ENCODE results near the gene UBE2E2.

Gene UBE2E2

GRCh38 chr3:23198801-23199200, 4.3 kb upstream of the UBE2E2 start:
- DNase-seq = no peak

GRCh38 chr3:23199649-23200048, 3.5 kb upstream of the UBE2E2 start:
- DNase-seq = no peak

GRCh38 chr3:23201154-23201838, 1.8 kb upstream of the UBE2E2 start:
- DNase-seq = no peak

- DNase-seq = peak in 2 of 6 experiments; percentile 53 to 71
Measured at GRCh38 chr3:23202203-23202920, 765 bp upstream of the UBE2E2 start.

- DNase-seq = peak in 2 of 6 experiments; percentile 11 to 17
Measured at GRCh38 chr3:23203708-23204330, 692 bp downstream of the UBE2E2 start.

- DNase-seq = no peak
Measured at GRCh38 chr3:23206366-23206765, 3.2 kb downstream of the UBE2E2 start.

GRCh38 chr3:23209103-23209502, 6.0 kb downstream of the UBE2E2 start:
- DNase-seq = no peak

- no peak for DNase-seq
Measured at GRCh38 chr3:23209747-23210487, 6.8 kb downstream of the UBE2E2 start.

- DNase-seq = no peak
Measured at GRCh38 chr3:23213813-23214212, 10.7 kb downstream of the UBE2E2 start.

GRCh38 chr3:23217872-23218554, 14.9 kb downstream of the UBE2E2 start:
- no peak for DNase-seq

- DNase-seq = no peak
Measured at GRCh38 chr3:23219117-23219516, 16.0 kb downstream of the UBE2E2 start.

GRCh38 chr3:23219552-23219951, 16.4 kb downstream of the UBE2E2 start:
- DNase-seq = no peak

GRCh38 chr3:23221136-23221535, 18.0 kb downstream of the UBE2E2 start:
- DNase-seq = no peak

- no peak for DNase-seq
Measured at GRCh38 chr3:23232016-23232415, 28.9 kb downstream of the UBE2E2 start.

GRCh38 chr3:23232854-23233253, 29.7 kb downstream of the UBE2E2 start:
- DNase-seq = no peak

- no peak for DNase-seq
Measured at GRCh38 chr3:23235264-23235663, 32.1 kb downstream of the UBE2E2 start.

- DNase-seq = no peak
Measured at GRCh38 chr3:23236890-23237289, 33.8 kb downstream of the UBE2E2 start.

- DNase-seq = no peak
Measured at GRCh38 chr3:23238156-23238555, 35.0 kb downstream of the UBE2E2 start.

- no peak for DNase-seq
Measured at GRCh38 chr3:23238578-23238977, 35.5 kb downstream of the UBE2E2 start.

- no peak for DNase-seq
Measured at GRCh38 chr3:23239211-23240068, 36.3 kb downstream of the UBE2E2 start.

- no peak for DNase-seq
Measured at GRCh38 chr3:23240171-23240785, 37.2 kb downstream of the UBE2E2 start.
